ENCODE results near the gene USP27X. TPM values are rescaled to one million over a fixed set of nuclear protein-coding genes. Genes with fewer than 3 reads are reported as not detected.
A peak's percentile ranks its signal among the peaks of the same experiment; 100 is the strongest.

The USP27X gene
- 2.8 and 4.5 TPM in 2 replicates for polyA plus RNA-seq (2014; cell fraction: cytosol; rRNA removed)
- 0.89 and 2.5 TPM in 2 replicates for polyA plus RNA-seq (2014; cell fraction: nucleus; rRNA removed)

- peak; percentile 86 for DNase-seq (ENCODE audit: low spot score)
These were observed at the start of gene USP27X for GRCh38 chrX:49878834-49879655. Gene USP27X, plus strand, starts transcription at chrX:49879484. Its CDS starts 824 bp downstream, at chrX:49880308.

- DNase-seq (ENCODE audit: low spot score): peak; percentile 9
These were observed 40.9 kb upstream of the USP27X start for GRCh38 chrX:49838374-49838773.

GRCh38 chrX:49840679-49841078, 38.6 kb upstream of the USP27X start:
- peak; percentile 74 for DNase-seq (ENCODE audit: low spot score)

- DNase-seq (ENCODE audit: low spot score): no peak
These were observed 36.7 kb upstream of the USP27X start for GRCh38 chrX:49842621-49843020.

GRCh38 chrX:49844611-49845010, 34.7 kb upstream of the USP27X start:
- no peak for DNase-seq (ENCODE audit: low spot score)

- no peak for DNase-seq (ENCODE audit: low spot score)
These were observed 33.4 kb upstream of the USP27X start for GRCh38 chrX:49845701-49846403.

- no peak for DNase-seq (ENCODE audit: low spot score)
These were observed 32.8 kb upstream of the USP27X start for GRCh38 chrX:49846522-49846921.

GRCh38 chrX:49848275-49848674, 31.0 kb upstream of the USP27X start:
- DNase-seq (ENCODE audit: low spot score): no peak

GRCh38 chrX:49850028-49850427, 29.3 kb upstream of the USP27X start:
- no peak for DNase-seq (ENCODE audit: low spot score)

- DNase-seq (ENCODE audit: low spot score): no peak
These were observed 25.6 kb upstream of the USP27X start for GRCh38 chrX:49853661-49854060.

GRCh38 chrX:49856819-49857218, 22.5 kb upstream of the USP27X start:
- DNase-seq (ENCODE audit: low spot score): no peak

- no peak for DNase-seq (ENCODE audit: low spot score)
These were observed 20.9 kb upstream of the USP27X start for GRCh38 chrX:49858341-49858740.

GRCh38 chrX:49859491-49859890, 19.8 kb upstream of the USP27X start:
- no peak for DNase-seq (ENCODE audit: low spot score)

GRCh38 chrX:49860867-49861535, 18.3 kb upstream of the USP27X start:
- DNase-seq (ENCODE audit: low spot score): no peak

GRCh38 chrX:49862093-49862492, 17.2 kb upstream of the USP27X start:
- no peak for DNase-seq (ENCODE audit: low spot score)

- DNase-seq (ENCODE audit: low spot score): no peak
These were observed 10.5 kb upstream of the USP27X start for GRCh38 chrX:49868739-49869138.

- peak; percentile 22 for DNase-seq (ENCODE audit: low spot score)
These were observed 2.5 kb upstream of the USP27X start for GRCh38 chrX:49876750-49877149.

GRCh38 chrX:49877397-49878101, 1.7 kb upstream of the USP27X start:
- no peak for DNase-seq (ENCODE audit: low spot score)

- peak; percentile 24 for DNase-seq (ENCODE audit: low spot score)
These were observed 1.0 kb upstream of the USP27X start for GRCh38 chrX:49878128-49878833.

GRCh38 chrX:49879656-49880277, 483 bp downstream of the USP27X start:
- DNase-seq (ENCODE audit: low spot score): no peak

Measured in SK-N-DZ (cell line).